H1 (cell line): ENCODE data around the gene LAMA3. TPM values are rescaled to one million over a fixed set of nuclear protein-coding genes. Genes with fewer than 3 reads are reported as not detected.

Experiments
- CBX5 ChIP-seq: fragments of 300-800, 300-1000 bp; sonication (generic); IDR thresholded peaks from 2 replicates; pipeline ENCODE4 v1.7.1; 2016; ENCODE audit warnings: antibody characterized with exemption, low read length, low read depth
- polyA plus RNA-seq, 7 experiments: library from polyadenylated mRNA; depleted of rRNA in 3 of 7; stranded (reverse) in 5 of 7; unstranded in 2 of 7; fragments of >200 nt in 5 of 7; fragments of 200-250 nt in 2 of 7; gene quantifications; 1 replicate in 5 of 7; 2 replicates in 1 of 7; 4 replicates in 1 of 7; pipeline versions ENCODE4 v1.2.1 to v1.2.3, GENCODE V29; 2011 to 2013; ENCODE audit warnings: missing spikeins in 2 of 7, mixed read lengths in 2 of 7
- total RNA-seq: library from RNA; stranded (reverse); fragmentation: NEBNext Ultra II Directional; extraction: Animal tissue kit (Norgen Biotek cat#: 25700); gene quantifications from 2 replicates; pipeline ENCODE4 v1.2.1, GENCODE V29; 2021

Gene LAMA3
- total and polyA plus RNA-seq, 2 of the 8 experiments (the other 6 are each of a cell fraction or from before 2014, with no cell fraction given) = 0.76 to 5.0 TPM

GRCh38 chr18:23798249-23798648 is 109.0 kb downstream of the LAMA3 start (continued):
- TF ChIP-seq CBX5 = no peak
